Neural crest cell (in vitro differentiated cells): ENCODE measurements around the gene ZNF670. TPM values are rescaled to one million over a fixed set of nuclear protein-coding genes. Genes with fewer than 3 reads are reported as not detected.

Experiments
- DNase-seq: peaks from one replicate; pipeline ENCODE4 v3.0.0; 2021; ENCODE audit warnings: low read depth, mixed read lengths, low spot score
- H3K27ac Mint-ChIP-seq: one replicate; pipeline ENCODE4 v1.8.0; 2021; ENCODE audit warnings: mild to moderate bottlenecking, mixed read lengths; ENCODE audit not compliant: unreplicated experiment
- H3K27me3 Mint-ChIP-seq: 2 replicates; pipeline ENCODE4 v1.8.0; 2021; ENCODE audit warnings: low read depth, mild to moderate bottlenecking, mixed read lengths
- H3K36me3 Mint-ChIP-seq: 2 replicates; pipeline ENCODE4 v1.8.0; 2021; ENCODE audit warnings: low read depth, mild to moderate bottlenecking, mixed read lengths
- H3K4me1 Mint-ChIP-seq: 2 replicates; pipeline ENCODE4 v1.8.0; 2021; ENCODE audit warnings: mixed read lengths
- H3K4me3 Mint-ChIP-seq: one replicate; pipeline ENCODE4 v1.8.0; 2021; ENCODE audit warnings: mild to moderate bottlenecking, mixed read lengths
- H3K9me3 Mint-ChIP-seq: 2 replicates; pipeline ENCODE4 v1.8.0; 2021; ENCODE audit warnings: mixed read lengths
- total RNA-seq: library from RNA; stranded (reverse); gene quantifications from 2 replicates; pipeline ENCODE4 v1.2.1, GENCODE V29; 2021
- TF ChIP-seq, protein P1 (sequence below): fragments of 200-600 bp; sonication (generic); conservative IDR thresholded peaks from 2 replicates; pipeline ENCODE4 v1.5.0; 2021; ENCODE audit warnings: antibody characterized with exemption, mild to moderate bottlenecking

ZNF670 gene
- total RNA-seq, 1 donor from 2014 or later: 13.2 TPM

DNA sequence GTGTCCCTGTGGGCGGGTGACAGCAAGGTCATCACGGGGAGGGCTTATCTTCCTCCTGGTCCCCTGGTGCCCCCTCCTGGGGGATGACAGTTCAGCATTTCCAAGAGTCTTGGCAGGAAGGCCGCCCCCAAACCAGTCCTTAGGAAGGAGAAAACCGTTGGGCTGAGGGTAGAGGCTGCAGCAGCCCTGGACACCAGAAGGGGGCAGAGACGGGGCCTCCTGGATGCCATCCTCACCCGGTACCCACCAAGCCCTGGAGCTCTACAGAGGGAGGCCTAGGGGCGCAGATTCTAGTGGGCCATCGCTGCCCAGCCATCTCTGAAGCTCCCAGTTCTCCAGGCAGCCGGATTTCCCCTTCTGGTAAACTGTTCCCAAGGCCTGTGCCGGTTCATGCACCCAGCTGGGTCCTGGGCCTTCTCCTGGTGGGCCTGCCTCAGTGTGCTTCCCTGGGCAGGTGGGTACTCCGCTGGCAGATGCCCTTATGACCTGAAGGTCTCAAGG is 40.4 kb upstream of the ZNF670 start:
- TF ChIP-seq, protein P1, sequence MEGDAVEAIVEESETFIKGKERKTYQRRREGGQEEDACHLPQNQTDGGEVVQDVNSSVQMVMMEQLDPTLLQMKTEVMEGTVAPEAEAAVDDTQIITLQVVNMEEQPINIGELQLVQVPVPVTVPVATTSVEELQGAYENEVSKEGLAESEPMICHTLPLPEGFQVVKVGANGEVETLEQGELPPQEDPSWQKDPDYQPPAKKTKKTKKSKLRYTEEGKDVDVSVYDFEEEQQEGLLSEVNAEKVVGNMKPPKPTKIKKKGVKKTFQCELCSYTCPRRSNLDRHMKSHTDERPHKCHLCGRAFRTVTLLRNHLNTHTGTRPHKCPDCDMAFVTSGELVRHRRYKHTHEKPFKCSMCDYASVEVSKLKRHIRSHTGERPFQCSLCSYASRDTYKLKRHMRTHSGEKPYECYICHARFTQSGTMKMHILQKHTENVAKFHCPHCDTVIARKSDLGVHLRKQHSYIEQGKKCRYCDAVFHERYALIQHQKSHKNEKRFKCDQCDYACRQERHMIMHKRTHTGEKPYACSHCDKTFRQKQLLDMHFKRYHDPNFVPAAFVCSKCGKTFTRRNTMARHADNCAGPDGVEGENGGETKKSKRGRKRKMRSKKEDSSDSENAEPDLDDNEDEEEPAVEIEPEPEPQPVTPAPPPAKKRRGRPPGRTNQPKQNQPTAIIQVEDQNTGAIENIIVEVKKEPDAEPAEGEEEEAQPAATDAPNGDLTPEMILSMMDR: peak; percentile 33
- no peaks in the 10 kb centered on the region for H3K9me3 Mint-ChIP-seq
- H3K27ac Mint-ChIP-seq: no peak overlapping the region
- H3K36me3 Mint-ChIP-seq: peaks cover 5% of the 10 kb centered on the region
- no peaks in the 10 kb centered on the region for H3K4me1 Mint-ChIP-seq
- DNase-seq: no peak
- H3K4me3 Mint-ChIP-seq: no peak overlapping the region
- peaks cover 3% of the 10 kb centered on the region for H3K27me3 Mint-ChIP-seq

DNA sequence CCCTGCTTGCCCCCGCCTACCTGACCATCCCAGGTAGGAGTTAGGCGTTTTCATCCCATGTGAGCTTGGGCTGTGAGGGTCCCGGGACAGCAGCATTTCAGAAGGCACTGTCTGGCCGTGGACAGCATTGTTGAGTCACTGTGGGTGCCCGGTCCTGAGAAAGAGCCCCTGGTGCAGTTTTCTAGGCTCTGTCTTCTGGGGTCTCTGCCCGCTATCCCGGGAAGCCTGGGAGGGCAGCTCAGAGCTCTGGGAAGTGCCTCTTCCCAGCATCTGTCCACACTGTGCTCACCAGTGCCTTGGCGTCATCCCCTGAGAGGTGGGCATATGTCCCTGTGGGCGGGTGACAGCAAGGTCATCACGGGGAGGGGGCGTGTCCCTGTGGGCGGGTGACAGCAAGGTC is 36.9 kb upstream of the ZNF670 start:
- Mint-ChIP-seq H3K36me3 (peaks cover 5% of the 10 kb centered on the region), H3K9me3 (no peaks in the 10 kb centered on the region), H3K27me3 (peaks cover 3% of the 10 kb centered on the region), H3K4me1 (peaks cover 5% of the 10 kb centered on the region), H3K4me3 (peak overlapping the region; percentile 41), H3K27ac (no peak overlapping the region)
- DNase-seq: no peak
- TF ChIP-seq, protein P1: no peak

DNA sequence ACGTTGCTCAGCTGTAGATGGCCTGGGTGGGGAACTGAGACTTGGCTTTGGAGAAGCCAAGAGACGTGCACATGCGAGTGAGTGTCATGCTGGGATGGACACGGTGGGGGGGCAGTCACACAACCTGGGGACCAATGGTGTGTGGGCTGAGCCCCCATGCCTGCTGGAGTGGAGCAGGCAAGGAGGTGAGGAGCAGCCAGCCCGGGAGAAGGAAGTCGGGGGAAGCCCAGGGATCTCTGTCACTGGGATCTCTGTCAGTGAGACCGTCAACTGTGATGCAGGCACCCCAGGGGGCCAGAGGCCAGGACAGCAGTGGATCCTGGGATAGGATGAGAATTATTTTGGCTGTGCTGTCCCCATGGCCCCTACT is 36.5 kb upstream of the ZNF670 start:
- peaks cover 5% of the 10 kb centered on the region for H3K36me3 Mint-ChIP-seq
- no peak for DNase-seq
- H3K27me3 Mint-ChIP-seq: peaks cover 3% of the 10 kb centered on the region
- peaks cover 5% of the 10 kb centered on the region for H3K4me1 Mint-ChIP-seq
- H3K9me3 Mint-ChIP-seq: no peaks in the 10 kb centered on the region
- TF ChIP-seq, protein P1: no peak
- peak overlapping the region; percentile 43 for H3K27ac Mint-ChIP-seq
- peak overlapping the region; percentile 41 for H3K4me3 Mint-ChIP-seq

DNA sequence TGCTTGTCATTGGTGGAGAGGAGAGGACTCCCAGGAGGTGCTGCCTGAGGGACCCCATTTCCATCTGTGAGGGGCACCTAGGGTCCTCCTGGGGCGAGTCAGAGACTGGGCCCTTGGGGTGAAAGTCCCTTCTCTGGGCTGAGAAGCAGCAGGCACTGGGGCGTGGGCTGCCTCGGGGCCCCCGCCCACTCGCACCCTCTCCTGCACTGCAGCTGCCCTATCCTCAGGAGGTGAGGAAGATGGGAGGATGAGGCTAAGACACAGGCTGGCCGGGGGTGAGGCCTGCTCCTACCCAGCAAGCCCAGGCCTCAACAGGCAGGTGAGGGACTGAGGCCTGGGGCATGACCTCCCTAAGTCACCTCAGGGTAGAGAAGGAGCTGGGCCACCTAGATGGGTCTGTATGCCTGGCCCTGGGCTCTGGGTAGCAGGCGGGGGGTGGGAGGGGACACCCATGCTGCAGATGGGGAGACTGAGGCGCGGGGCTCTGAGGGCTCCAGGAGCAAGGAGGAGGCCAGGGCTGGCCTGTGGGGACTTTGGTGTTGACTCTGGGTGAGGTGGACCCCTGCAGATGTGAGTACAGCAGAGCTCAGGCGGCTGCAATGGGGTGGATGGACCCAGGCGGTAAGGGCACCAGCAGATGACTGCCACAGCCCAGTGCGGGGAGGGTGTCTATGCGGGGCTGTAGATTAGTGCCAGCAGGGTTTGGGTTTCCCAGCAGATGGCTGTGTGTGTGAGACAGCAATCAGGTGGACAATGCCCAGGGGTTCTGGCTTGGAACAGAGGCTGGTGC is 35.9 kb upstream of the ZNF670 start:
- Mint-ChIP-seq H3K4me3 (peak overlapping the region; percentile 76), H3K4me1 (peaks cover 10% of the 10 kb centered on the region), H3K27me3 (peaks cover 3% of the 10 kb centered on the region), H3K9me3 (no peaks in the 10 kb centered on the region), H3K27ac (no peak overlapping the region), H3K36me3 (peaks cover 5% of the 10 kb centered on the region)
- no peak for DNase-seq
- TF ChIP-seq, protein P1: no peak

DNA sequence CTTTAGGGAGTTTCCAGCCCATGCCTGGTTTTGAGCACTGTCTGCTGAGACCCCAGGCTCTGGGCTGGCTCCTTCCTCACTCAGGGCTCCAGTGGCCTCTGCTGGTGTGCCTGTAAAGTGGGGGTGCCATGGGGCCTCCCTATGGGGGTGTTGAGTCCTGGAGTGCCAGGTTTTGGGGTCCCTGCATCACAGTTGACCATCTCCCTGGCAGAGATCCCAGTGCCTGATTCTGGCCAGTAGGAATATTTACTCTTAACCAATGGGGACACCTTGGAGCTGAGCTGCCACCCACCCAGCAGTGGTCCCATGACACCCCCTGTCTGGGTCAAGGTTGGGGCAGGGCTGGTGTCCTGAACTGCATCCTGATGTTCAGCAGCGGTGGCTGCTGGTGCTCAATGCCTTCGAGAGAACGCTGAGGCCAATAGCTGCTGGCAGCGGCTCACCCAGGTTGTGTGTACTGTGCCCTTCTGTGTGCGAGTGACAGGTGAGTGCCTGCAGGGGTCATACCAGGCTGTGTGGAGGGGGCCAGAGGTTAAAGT is 35.2 kb upstream of the ZNF670 start:
- H3K27ac Mint-ChIP-seq: no peak overlapping the region
- no peak for DNase-seq
- H3K9me3 Mint-ChIP-seq: no peaks in the 10 kb centered on the region
- peaks cover 10% of the 10 kb centered on the region for H3K4me1 Mint-ChIP-seq
- TF ChIP-seq, protein P1: no peak
- H3K27me3 Mint-ChIP-seq: peaks cover 3% of the 10 kb centered on the region
- H3K36me3 Mint-ChIP-seq: peaks cover 5% of the 10 kb centered on the region
- H3K4me3 Mint-ChIP-seq: peak overlapping the region; percentile 76
